ENCODE measurements around the gene MAN2B1.

GRCh38 chr19:12648088-12648487 is 18.5 kb downstream of the MAN2B1 start:
- TF ChIP-seq JUNB (CRISPR knock-in tag; IDR thresholded peaks at IDR 0.05; ENCODE audit: borderline replicate concordance) (no peak), JUN (CRISPR knock-in tag; IDR thresholded peaks at IDR 0.05) (no peak), ZZZ3 (CRISPR knock-in tag; IDR thresholded peaks at IDR 0.05; ENCODE audit: borderline replicate concordance) (no peak), FOXA3 (CRISPR knock-in tag; IDR thresholded peaks at IDR 0.05) (no peak), SIN3A (IDR thresholded peaks at IDR 0.05; ENCODE audit: borderline replicate concordance, low read depth, low read length) (no peak), ZUFSP (CRISPR knock-in tag; IDR thresholded peaks at IDR 0.05; ENCODE audit: borderline replicate concordance) (no peak), CBX5 (CRISPR knock-in tag; IDR thresholded peaks at IDR 0.05; ENCODE audit: borderline replicate concordance) (no peak), POLR2A (IDR thresholded peaks at IDR 0.05; ENCODE audit: insufficient read depth in 1 of 2, low read depth in 2 of 2, low read length in 2 of 2) (no peak), PCBP1 (IDR thresholded peaks at IDR 0.05; ENCODE audit: borderline replicate concordance, low read depth, low read length) (no peak)
- TF ChIP-seq, protein P1, sequence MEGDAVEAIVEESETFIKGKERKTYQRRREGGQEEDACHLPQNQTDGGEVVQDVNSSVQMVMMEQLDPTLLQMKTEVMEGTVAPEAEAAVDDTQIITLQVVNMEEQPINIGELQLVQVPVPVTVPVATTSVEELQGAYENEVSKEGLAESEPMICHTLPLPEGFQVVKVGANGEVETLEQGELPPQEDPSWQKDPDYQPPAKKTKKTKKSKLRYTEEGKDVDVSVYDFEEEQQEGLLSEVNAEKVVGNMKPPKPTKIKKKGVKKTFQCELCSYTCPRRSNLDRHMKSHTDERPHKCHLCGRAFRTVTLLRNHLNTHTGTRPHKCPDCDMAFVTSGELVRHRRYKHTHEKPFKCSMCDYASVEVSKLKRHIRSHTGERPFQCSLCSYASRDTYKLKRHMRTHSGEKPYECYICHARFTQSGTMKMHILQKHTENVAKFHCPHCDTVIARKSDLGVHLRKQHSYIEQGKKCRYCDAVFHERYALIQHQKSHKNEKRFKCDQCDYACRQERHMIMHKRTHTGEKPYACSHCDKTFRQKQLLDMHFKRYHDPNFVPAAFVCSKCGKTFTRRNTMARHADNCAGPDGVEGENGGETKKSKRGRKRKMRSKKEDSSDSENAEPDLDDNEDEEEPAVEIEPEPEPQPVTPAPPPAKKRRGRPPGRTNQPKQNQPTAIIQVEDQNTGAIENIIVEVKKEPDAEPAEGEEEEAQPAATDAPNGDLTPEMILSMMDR (CRISPR knock-in tag; IDR thresholded peaks at IDR 0.05), result peak; percentile 35; the same call in 1 of the 2 replicates

All from HepG2 (cell line).